ENCODE results near the gene EPS15. TPM values are rescaled to one million over a fixed set of nuclear protein-coding genes. Genes with fewer than 3 reads are reported as not detected.

Gene EPS15
- total and polyA plus RNA-seq, 4 donors = 8.8 to 52.1 (median 19.1) TPM

- TF ChIP-seq RAD21 (IDR thresholded peaks at IDR 0.05) (peak; percentile 50 to 69), GABPA (IDR thresholded peaks at IDR 0.05 in 1 of 2, conservative IDR thresholded peaks at IDR 0.05 in 1 of 2) (no peak)
- H3K4me1 ChIP-seq (ENCODE audit: control insufficient read depth in 4 of 4, insufficient read depth in 4 of 4, low read length in 3 of 4) = peaks cover 0 to 11% (median 0%) of the 10 kb centered on the region in 4 donors
- H3K36me3 ChIP-seq (ENCODE audit: control insufficient read depth in 4 of 4, insufficient read depth in 3 of 4, low read depth in 1 of 4, low read length in 3 of 4) = no peaks in the 10 kb centered on the region
- 87% methylated on average over 5 of the region's 5 CpGs for WGBS
- no peak for DNase-seq (ENCODE audit: low spot score)
- no peak overlapping the region for H3K27ac ChIP-seq (ENCODE audit: low read depth in 1 of 2, low read length in 2 of 2)
- H3K9ac ChIP-seq (ENCODE audit: low read depth in 1 of 2, low read length in 2 of 2) = no peak overlapping the region
- H3K4me3 ChIP-seq (ENCODE audit: low read depth in 1 of 3, low read length in 3 of 3) = no peak overlapping the region
- no peaks in the 10 kb centered on the region for H3K27me3 ChIP-seq (ENCODE audit: control insufficient read depth in 4 of 4, insufficient read depth in 4 of 4, low read length in 3 of 4)
- H3K9me3 ChIP-seq (ENCODE audit: control insufficient read depth in 4 of 4, low read length in 3 of 4) = no peaks in the 10 kb centered on the region
These were observed 205.7 kb downstream of the EPS15 start for GRCh38 chr1:51313268-51313852.

DNA sequence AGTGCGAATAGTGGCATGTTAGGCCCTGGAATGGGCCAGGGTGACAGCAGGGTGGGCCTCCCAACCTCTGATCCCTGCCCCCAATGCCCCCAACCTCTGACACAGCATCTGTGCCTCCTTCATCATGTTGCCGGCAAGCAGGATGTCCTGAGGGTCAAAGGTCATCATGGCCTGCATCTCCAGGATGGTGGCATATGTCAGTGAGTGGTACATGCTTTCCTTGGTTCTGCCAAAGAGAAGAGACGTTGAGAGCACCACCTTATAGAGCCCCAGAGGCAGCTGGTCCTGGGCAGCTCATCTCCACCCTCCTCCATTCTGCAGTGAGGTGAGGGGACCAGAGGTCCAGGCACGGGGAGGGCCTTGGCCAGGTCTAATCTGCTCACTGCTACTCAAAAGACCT is 206.3 kb downstream of the EPS15 start:
- Histone ChIP-seq H3K9me3 (ENCODE audit: control insufficient read depth in 4 of 4, low read length in 3 of 4) (no peaks in the 10 kb centered on the region), H3K27ac (ENCODE audit: low read depth in 1 of 2, low read length in 2 of 2) (no peak overlapping the region), H3K4me3 (ENCODE audit: low read depth in 1 of 3, low read length in 3 of 3) (no peak overlapping the region), H3K27me3 (ENCODE audit: control insufficient read depth in 4 of 4, insufficient read depth in 4 of 4, low read length in 3 of 4) (no peaks in the 10 kb centered on the region), H3K4me1 (ENCODE audit: control insufficient read depth in 4 of 4, insufficient read depth in 4 of 4, low read length in 3 of 4) (peaks cover 0 to 11% (median 0%) of the 10 kb centered on the region in 4 donors), H3K36me3 (ENCODE audit: control insufficient read depth in 4 of 4, insufficient read depth in 3 of 4, low read depth in 1 of 4, low read length in 3 of 4) (no peaks in the 10 kb centered on the region), H3K9ac (ENCODE audit: low read depth in 1 of 2, low read length in 2 of 2) (no peak overlapping the region)
- TF ChIP-seq EGR1 (IDR thresholded peaks at IDR 0.05; ENCODE audit: low read depth in 2 of 2) (no peak), YY1 (IDR thresholded peaks at IDR 0.05) (no peak), RXRA (IDR thresholded peaks at IDR 0.05) (no peak), FOXA1 (IDR thresholded peaks at IDR 0.05) (no peak), NR2F2 (IDR thresholded peaks at IDR 0.05) (no peak), HNF4A (conservative IDR thresholded peaks at IDR 0.05) (no peak), TAF1 (conservative IDR thresholded peaks at IDR 0.05) (no peak), REST (IDR thresholded peaks at IDR 0.05) (no peak), HNF4G (IDR thresholded peaks at IDR 0.05) (no peak), FOXA2 (IDR thresholded peaks at IDR 0.05) (no peak), CTCF (IDR thresholded peaks at IDR 0.05; ENCODE audit: low read depth, low read length, missing input control) (no peak), MAX (IDR thresholded peaks at IDR 0.05) (no peak)
- TF ChIP-seq, protein P1, sequence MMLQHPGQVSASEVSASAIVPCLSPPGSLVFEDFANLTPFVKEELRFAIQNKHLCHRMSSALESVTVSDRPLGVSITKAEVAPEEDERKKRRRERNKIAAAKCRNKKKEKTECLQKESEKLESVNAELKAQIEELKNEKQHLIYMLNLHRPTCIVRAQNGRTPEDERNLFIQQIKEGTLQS (IDR thresholded peaks at IDR 0.05) = no peak
- no peak for DNase-seq (ENCODE audit: low spot score)
- 87% methylated on average over 4 of the region's 4 CpGs for WGBS

Measured in liver (tissue), 9 donors.